Activated CD4-positive, CD25-positive, alpha-beta regulatory T cell treated with anti-CD3 and anti-CD28 coated beads, Interleukin-2, amount 50 U/mL, for 24 hours (primary cell): ENCODE data around the gene NDUFA13.

ENCODE experiments used
- ATAC-seq, 2 donors: fragments of 150-1000 bp; cut with Tn5 transposase; one replicate each; pipeline ENCODE4 v1.10.0; 2021; ENCODE audit warnings: mild to moderate bottlenecking in 1 of 2, moderate library complexity in 1 of 2

The NDUFA13 gene

GRCh38 chr19:19489804-19490204 is 26.2 kb upstream of the NDUFA13 start:
- peak in 1 of 2 donors; percentile 2 for ATAC-seq

- ATAC-seq = peak; percentile 31 to 38
Measured at GRCh38 chr19:19490214-19490968, 25.6 kb upstream of the NDUFA13 start.

DNA sequence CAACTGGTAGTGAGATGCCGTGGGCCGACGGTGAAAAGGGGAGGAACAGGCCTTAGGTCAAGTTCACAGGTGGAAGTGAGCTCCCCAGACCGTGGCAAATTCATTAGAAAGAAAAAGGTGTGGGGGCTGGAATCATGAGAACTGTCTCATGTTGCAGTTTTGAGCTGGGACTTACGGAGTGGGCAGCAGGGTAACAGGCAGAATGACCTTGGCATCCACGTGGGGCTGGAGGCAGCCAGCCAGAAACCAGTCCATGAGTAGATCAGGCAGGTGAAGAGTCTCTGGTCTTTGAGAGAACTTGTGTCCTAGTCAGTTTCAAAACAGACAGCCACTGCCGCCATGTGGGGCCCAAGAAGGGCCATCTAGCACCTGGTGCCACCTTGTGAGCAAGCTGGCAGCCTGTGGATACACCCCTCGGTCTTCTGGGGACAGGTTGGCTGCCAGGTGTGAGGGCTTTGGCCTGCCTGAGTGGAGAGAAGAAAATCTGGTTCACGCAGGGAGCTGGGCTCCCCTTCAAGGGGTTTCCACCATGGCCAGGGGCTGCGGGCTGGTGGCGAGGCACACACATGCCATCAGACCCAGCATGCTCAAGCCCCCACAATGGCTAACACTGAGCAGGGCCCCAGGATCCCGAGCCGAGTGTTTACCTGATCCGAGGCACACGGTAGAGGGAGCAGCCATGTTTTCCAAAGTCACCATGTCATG is 24.6 kb upstream of the NDUFA13 start:
- ATAC-seq = no peak

DNA sequence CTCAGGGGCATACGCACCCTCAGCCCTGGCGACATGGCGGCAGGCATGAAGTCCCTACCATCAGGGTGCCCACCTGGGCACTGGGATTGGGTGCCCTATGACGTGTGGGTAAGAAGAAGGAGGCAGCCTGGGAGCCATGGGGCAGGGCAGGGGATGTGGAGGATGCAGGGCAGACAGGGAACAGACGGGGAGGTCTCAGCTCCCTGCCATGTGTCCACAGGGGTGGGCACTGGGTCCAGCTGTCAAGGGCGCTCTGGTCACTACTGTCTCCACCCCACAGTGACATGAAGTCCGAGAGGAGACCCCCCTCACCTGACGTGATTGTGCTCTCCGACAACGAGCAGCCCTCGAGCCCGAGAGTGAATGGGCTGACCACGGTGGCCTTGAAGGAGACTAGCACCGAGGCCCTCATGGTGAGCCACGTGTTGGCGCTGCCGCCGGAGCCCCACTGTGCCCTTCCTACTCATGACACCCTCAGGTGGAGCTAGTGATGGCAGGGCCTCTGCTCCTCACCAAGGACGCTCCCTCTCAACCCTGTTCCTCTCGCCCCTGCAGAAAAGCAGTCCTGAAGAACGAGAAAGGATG is 23.9 kb upstream of the NDUFA13 start:
- ATAC-seq = no peak

GRCh38 chr19:19493841-19494546 is 22.0 kb upstream of the NDUFA13 start:
- ATAC-seq = no peak

GRCh38 chr19:19495614-19496603 is 20.1 kb upstream of the NDUFA13 start:
- no peak for ATAC-seq

GRCh38 chr19:19498255-19498991 is 17.6 kb upstream of the NDUFA13 start:
- ATAC-seq = no peak

GRCh38 chr19:19499272-19499995 is 16.6 kb upstream of the NDUFA13 start:
- ATAC-seq = no peak

DNA sequence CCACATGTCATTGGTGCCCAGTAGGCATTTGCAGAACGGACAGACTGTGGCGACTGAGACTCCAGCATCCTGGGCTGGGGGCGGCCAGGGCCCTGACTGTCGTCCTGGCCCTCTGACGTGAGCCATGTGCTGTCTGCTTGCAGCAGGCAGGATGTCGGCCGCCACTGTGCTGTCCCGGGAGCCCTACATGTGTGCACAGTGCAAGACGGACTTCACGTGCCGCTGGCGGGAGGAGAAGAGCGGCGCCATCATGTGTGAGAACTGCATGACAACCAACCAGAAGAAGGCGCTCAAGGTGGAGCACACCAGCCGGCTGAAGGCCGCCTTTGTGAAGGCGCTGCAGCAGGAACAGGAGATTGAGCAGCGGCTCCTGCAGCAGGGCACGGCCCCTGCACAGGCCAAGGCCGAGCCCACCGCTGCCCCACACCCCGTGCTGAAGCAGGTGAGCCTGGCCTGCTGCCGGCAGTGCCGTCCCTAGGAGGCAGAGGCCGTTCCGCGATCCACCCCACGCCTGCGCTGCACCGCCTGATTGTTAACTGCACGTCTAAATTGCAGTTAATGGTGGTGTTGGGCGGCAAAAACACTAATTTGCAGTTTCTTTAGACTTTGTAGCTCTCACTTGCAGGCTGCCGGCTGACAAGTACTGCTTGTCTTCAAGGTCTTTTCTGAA is 14.9 kb upstream of the NDUFA13 start:
- no peak for ATAC-seq

DNA sequence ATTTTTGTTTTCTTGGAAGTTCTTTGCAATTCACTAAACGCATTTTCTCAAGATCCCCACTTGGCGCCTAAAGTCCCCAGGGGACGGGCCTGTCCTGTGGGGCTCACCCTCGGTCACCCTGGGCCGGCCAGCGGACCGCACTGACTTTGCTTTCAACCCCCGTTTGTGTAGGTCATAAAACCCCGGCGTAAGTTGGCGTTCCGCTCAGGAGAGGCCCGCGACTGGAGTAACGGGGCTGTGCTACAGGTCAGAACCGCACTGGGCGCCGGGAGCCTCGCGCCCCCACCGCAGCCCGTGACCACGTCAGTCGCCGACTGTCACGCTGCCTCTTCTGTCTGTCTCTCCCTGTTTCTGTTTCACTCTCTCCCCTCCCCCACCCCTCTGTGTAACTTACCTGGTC is 14.2 kb upstream of the NDUFA13 start:
- ATAC-seq = no peak

DNA sequence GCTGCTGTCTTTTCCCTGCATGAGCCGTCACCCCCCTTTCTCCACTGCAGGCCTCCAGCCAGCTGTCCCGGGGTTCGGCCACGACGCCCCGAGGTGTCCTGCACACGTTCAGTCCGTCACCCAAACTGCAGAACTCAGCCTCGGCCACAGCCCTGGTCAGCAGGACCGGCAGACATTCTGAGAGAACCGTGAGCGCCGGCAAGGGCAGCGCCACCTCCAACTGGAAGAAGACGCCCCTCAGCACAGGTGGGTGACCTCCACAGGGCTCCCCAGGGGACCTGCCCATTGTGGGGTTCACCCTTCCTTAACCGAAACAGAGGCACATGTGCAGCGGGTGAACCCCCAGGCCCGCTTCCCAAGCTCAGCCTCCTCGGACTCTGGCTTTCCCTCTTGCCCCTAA is 13.7 kb upstream of the NDUFA13 start:
- ATAC-seq = no peak

GRCh38 chr19:19502808-19503602 is 13.0 kb upstream of the NDUFA13 start:
- no peak for ATAC-seq

GRCh38 chr19:19504754-19505668 is 11.0 kb upstream of the NDUFA13 start:
- no peak for ATAC-seq

DNA sequence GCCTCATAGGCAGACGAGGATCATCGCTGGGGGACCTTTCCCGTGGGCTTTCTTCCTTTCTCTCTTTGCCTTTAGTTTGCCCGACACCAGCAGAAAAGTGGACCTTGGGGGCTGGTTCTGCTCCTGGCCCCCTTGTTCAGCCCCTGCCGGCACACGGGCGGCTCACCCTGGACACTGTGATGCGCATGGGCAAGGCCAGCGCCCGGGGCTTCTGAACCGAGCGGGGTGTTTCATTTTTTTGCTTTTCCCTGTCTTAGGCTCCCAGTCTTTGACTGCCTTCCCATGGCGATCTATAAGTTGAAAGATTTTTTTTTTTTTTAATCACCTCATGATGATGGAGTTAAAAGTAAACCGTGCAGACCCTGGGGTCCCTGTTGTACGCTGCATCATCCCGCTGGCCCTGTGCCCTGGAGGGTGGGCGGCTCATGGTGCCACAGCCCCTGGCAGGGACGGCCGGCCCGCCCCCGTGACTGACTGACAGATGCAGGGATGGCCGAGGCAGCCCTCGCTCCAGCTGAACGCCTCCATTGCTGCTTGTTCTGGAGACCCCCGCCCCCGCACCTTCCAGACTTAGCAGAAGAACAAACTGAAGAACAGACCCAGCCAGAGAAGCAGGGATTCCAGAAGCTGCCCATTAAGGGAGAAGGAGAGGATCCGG is 10.2 kb upstream of the NDUFA13 start:
- ATAC-seq = no peak

- ATAC-seq = no peak
Measured at GRCh38 chr19:19506592-19506991, 9.4 kb upstream of the NDUFA13 start.

GRCh38 chr19:19507354-19507753 is 8.7 kb upstream of the NDUFA13 start:
- ATAC-seq = no peak

DNA sequence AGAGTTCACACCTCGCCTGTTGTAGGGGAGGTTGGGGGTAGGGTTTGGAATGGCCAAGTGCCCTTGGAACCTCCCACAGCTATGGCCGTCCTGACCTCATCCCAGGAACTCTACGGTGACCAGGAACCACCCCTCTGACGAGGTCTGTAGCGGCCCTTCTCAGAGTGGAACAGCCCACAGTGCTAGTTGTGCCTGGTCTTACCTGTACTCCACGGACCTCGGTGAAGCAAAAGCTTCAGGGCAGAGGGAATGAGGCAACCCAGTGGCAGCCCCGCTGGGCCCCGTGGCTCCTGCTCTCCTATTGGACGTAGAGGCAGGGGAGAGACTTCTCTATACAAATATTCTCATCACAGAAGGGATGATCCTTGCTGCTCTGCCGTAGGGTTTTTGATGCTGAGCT is 7.8 kb upstream of the NDUFA13 start:
- no peak for ATAC-seq
